Stimulated activated CD4-positive, alpha-beta T cell treated with anti-CD3 and anti-CD28 coated beads, Interleukin-4, amount 100 ng/mL, for 48 hours (primary cell): ENCODE results near the gene SULT6B1.
"Not testable (repeated sequence)": the region's sequence is repeated elsewhere in the genome, so short reads cannot be mapped to it uniquely, and the experiment has no call there.

ENCODE experiments used
- DNase-seq, 2 donors: peaks; one replicate each; pipeline ENCODE4 v3.0.0-alpha.2; 2020; ENCODE audit warnings: low read depth in 2 of 2

The SULT6B1 gene, protein sequence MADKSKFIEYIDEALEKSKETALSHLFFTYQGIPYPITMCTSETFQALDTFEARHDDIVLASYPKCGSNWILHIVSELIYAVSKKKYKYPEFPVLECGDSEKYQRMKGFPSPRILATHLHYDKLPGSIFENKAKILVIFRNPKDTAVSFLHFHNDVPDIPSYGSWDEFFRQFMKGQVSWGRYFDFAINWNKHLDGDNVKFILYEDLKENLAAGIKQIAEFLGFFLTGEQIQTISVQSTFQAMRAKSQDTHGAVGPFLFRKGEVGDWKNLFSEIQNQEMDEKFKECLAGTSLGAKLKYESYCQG

DNA sequence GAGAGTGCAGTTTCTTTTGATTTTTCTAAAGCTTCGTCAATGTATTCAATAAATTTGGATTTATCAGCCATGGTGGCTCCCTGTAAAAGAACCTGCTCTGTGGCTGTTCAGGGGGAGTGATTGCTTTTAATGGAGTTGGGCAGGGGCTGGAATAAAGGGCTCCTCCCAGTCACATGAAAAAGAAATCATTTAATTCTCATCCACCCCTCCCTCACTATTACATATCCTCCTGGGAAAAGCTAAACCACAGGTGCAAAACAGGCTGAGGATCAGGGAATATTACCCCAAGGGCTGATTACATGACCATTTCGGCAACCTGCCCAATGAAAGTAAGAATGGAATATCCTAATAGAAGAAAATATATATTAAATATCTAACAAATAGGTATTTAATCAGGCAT is at the start of gene SULT6B1:
Gene SULT6B1, minus strand, starts transcription at position 101 of the 400 bp plus-strand sequence. Its CDS starts 30 bp downstream, at position 71.
- no peak for DNase-seq

DNA sequence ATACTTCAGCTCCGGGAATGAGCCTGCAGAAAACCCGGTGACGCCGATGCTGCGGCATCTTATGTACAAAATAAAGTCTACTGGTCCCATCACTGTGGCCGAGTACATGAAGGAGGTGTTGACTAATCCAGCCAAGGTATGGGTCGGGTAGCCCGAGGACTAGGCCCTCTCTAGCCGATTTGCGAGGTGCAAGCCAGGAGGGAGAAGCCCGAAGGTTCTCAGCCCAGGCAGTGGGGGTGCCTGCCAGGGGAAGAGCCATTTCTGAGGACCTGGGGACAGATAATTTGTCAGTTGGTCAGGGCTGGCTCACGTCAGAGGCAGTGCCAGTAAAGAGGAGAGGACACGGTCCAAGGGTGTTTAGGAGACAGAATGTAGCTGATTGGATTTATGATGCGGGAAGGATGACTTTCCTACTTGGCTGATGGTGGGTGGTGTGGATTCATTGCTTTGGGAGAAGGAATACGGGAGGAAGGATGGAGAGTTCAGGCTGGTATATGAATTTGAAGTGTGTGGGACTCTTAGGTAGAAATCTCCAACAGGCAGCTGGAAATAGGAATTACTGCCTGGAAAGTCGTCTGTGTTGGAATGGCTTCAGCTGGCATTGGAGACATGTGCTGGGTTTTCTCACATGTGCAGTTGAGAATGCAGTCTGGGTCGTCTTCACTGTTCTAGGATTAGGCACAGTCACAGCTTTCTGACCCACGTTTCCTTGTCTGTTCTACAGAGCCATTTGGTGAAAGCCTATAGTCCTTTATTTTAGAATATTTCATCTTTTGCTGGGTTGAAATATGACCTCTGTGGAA is 43.9 kb upstream of the SULT6B1 start:
- DNase-seq: no peak

DNA sequence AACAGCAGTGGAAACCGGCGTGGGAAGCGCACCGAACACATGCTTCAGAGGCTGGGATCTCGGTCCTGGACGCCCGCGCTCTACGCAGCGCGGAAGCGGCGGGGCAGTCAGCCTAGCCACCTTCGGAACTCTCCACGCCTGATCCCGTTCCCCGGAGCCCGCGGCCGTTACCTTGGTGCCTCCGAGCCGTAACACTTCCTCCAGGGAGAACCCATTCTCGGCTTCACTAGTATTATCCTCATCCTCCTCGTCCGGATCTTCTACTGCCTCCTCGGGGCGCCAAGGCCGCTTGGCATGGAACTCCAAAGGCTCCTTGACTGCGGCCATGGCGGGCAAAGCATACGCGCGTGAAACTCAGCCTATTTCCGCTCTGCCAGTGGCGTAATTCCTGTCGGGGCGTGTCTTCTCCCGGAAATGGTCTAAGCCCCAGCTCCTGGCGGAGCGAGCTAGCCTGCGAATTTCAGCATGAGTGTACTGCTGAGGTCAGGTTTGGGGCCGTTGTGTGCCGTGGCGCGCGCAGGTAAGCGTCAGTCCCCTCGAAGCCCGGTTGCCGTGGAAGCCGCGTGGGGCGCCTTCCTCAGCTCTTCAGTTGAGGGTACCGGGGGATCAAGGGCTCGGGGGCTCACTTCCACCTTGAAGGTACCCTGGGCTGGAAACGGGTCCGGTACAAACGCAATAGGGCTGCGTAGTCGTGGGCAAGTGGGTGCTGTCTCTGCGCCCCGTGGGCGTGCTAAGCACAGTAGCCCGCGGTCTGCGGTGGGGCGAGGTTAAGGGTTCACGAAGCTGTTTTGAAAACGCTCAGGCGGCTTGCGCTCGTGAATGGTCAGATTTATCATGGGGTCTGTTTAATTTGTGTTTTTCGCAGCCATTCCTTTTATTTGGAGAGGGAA is 43.0 kb upstream of the SULT6B1 start, which contains the start of the genes CEBPZ and NDUFAF7:
Gene CEBPZ, minus strand, starts transcription at position 356 of the 890 bp plus-strand sequence. Its CDS starts 29 bp downstream, at position 327.
Gene NDUFAF7, plus strand, starts transcription at position 418 of the 890 bp plus-strand sequence. Its CDS starts 48 bp downstream, at position 466.
- peak; percentile 79 to 90 for DNase-seq

DNA sequence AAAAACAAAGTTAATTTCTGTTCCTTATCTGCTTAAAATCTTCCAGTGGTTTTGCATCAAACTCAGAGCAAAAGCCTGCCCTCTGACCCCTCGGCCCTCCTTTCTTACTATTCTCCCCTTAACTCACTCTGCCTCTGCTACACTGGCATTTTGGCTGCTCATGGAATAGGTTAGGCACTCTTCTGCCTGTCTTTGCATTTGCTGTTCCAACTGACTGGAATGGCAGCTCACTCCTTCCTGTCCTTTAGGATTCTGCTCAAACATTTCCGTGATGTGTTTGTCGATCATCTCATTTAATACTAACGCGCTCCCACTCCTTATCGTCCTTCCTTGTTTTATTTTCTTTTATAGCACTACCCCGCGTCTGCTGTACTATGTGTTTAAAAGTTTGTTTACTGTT is 42.1 kb upstream of the SULT6B1 start:
- DNase-seq: no peak

DNA sequence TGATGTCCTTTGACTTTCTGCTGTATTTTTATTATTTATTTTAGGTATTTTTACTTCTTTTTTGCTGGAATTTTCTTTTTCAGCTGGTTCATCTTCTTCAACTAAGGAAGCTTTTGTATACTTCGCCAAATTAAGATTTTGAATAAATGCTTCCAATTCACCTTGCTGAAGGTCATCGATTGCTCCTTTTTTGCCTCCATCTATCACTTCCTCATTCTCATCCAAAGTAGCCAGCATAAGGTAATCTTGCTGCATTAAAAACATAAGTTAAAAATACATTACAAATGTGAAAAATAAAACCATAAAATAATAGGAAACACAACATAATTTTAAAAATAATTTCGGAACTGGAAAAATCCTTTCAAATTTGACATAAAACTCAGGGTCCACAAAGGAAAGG is 40.3 kb upstream of the SULT6B1 start:
- DNase-seq: no peak

DNA sequence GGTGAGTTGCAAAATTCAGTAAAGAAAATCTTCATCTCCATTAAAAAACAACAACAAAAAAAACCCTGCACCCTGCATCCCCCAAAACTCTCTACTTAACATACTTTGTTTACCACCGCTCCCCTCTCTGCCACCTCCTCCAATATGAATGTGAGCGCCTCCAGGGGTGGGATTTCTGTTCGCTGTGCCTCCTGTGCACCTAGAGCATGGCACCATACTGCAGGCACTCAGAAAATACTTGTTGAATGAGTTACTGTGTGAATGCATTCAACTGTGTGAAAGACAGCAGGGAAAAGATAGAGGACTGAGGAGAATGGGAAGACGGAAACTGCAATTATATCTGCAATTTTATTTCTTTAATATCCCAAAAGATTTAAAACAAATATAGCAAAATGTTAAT is 38.4 kb upstream of the SULT6B1 start:
- no peak for DNase-seq

DNA sequence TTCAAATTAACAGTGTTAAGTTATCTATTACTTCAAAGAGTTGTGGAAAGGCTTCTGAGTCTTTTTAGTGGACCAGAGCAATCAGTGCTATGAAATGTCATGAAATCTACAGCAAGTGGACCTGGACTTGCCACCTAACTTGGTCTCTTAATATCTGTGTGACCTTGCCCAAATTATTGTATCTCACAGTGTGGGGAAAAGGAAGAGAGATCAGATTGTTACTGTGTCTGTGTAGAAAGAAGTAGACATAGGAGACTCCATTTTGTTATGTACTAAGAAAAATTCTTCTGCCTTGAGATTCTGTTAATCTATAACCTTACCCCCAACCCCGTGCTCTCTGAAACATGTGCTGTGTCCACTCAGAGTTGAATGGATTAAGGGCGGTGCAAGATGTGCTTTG is 36.7 kb upstream of the SULT6B1 start:
- not testable (repeated sequence) for DNase-seq

DNA sequence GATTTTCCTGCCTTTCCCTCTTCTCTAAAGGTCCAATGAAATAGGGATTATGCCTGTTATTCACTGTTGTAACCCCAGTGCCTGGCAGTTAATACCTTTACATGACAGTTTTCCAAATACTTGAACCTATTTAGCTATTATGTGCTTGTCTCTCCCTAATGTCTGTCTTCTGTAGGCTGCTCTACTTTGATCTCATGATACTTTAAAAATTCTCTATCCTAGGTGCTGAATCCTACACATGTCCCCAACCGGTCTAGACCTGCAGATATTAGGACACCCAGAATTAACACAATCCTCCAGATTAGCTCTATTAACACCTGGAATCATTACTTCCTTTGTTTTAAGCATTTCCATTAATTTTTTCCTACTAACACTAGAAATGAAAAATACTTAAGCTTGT is 35.6 kb upstream of the SULT6B1 start:
- no peak for DNase-seq

DNA sequence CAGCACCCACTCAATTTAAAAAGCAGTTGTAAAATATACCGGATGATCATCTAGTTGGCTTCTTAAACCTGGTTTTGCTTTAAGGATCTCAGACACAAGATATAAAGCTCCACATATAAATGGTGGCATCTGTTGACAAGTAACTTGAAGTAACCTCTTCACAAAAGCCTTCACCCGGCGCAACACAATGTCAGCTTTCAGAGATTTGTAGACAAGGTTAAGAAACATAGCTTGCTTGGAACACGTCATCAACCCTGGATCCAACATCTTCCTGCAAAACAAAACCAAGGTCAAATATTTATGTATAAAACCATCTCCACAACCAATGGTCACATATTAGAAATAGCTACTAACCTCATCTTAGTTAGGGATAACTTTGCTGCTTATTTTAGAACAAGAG is 34.7 kb upstream of the SULT6B1 start:
- DNase-seq: no peak

DNA sequence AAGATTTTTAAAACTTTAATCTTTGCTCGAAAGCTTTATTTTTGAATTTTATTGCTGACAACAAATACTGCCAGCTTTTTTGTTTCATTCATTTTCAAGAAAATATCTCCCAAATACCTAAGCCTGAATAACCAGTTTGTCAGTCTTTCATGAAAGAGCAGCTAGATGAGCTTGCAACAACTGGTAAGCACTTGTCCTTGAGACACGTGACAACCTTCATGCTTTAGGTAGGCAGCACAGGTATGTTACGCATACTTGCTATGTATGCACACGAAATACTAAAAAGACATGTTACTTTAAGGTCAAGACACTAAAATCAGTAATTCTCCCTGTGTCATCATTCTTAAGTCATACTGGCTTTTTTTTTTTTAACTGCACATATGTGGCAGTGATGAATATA is 30.6 kb upstream of the SULT6B1 start:
- DNase-seq: no peak

DNA sequence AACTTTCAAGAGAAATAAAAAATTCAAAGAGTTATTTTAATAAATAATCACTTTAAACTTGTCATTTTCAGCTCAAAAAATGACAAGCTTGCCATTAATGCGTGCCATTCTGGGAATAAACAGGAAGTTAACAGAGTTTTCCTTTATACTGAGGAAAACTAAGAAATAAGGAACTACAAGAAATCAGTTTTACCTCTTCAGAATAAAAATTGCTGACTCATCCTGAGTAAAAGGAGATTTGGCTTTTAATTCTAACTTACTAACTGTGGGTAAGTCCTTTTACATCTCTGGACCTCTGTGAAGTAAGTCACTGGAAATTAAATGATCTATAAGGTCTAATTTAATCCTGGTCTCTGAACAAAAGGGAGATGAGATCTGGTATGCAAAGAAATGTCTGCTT is 26.8 kb upstream of the SULT6B1 start:
- no peak for DNase-seq

DNA sequence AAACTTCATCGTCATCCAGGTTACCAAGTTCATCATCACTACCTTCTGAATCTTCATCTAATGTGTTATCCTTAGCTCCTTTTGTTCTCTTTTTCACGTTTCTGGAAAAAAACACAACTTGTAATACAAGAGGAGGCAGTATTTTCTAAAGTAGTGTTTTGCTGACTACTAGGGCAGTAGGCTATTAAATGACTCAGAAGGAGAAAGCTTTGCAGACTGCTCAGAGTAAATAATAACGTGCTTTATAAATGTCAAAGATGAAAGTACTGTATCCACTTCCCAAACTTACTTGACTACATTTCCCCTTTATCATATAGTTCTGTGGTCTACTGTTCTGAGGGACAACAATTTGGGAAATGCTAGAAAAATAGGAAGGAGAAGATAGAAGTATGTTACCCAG is 23.5 kb upstream of the SULT6B1 start:
- no peak for DNase-seq

DNA sequence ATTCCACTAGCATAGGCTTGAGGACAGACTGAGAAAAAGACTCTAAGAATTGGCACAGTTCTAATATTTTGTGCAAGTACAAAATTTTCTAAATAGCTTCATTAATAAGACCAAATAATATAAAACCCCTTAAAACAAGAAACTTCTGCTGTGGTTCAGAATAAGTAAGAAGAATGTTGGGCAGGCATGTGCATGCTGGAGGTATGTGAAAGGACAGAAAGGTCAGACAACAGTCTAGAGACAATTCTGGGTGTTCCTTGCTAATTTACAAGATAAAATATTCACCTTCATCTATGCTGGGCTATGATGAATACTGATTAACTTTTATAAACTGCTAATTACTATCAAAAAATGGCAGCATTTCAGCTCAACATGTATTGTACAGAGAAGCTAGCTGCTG is 22.7 kb upstream of the SULT6B1 start:
- DNase-seq: no peak

DNA sequence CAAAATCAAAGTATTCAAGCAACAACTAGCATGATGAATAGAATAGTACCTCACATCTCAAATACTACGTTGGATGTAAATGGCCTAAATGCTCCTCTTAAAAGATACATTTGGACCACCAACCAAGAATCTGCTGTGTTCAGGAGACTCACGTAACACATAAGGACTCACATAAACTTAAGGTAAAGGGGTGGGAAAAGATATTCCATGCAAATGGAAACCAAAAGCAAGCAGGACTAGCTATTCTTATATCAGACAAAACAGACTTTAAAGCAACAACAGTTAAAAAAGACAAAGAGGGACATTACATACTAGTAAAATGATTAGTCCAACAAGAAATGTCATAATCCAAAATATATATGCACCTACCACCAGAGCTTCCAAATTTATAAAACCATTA is 18.3 kb upstream of the SULT6B1 start:
- not testable (repeated sequence) for DNase-seq

DNA sequence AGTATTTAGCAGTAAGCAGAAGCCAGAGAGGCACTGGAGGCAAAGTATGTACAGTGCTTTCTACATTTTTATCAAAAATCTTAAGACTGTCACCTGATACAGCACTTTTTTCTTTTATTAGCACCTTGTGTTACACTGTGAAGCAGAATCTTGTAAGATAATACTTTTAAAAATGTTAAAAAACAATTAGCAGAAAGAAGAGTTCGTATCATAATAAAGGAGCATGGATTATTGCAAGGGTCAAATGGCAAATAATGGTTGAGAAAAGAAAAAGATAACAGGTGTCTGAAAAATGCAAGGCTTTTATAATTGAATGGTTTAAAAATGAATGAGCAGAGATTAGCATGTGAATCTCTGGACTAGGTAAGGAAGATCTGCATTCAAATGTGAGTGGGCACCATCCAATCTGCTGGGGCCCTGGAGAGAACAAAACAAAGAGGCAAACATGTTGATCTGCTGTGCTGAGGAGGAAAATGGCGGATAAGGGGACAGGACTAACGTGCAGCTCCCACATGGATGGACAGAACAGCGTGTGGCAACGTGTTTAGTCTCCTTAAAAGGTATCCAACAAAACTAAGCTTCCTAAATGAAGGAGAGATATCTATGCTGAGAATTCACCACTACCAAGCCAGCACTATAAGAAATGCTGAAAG is 17.3 kb upstream of the SULT6B1 start:
- DNase-seq: no peak

DNA sequence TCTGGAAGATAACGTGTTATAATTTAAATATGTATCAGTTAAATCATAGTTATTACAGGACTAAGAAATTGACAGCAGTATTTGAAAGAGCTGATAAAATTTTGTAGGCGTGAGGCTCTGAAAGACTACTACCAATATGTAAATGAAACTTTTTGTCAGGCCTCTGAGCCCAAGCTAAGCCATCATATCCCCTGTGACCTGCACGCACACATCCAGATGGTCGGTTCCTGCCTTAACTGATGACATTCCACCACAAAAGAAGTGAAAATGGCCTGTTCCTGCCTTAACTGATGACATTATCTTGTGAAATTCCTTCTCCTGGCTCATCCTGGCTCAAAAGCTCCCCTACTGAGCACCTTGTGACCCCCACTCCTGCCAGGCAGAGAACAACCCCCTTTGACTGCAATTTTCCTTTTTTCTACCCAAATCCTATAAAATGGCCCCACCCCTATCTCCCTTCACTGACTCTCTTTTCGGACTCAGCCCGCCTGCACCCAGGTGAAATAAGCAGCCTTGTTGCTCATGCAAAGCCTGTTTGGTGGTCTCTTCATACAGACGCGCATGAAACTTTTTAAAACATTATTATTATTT is 16.7 kb upstream of the SULT6B1 start:
- DNase-seq: not testable (repeated sequence)

DNA sequence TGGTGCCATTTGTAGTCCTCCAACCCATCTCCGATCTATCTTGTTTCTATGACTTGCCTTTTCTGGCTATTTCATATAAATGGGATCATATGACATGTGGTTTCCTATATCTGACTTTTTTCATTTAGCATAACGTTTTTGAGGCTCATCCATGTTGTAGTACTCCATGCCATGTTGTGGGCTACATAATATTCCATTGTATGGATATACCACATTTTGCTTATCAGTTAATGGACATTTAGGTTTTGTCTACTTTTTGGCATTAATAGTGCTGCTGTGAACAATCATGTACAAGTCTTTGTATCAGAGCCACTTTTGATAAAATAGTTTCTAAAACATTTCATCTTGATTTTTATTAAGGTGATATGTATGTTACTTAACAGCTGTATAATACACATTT is 15.2 kb upstream of the SULT6B1 start:
- DNase-seq: no peak

DNA sequence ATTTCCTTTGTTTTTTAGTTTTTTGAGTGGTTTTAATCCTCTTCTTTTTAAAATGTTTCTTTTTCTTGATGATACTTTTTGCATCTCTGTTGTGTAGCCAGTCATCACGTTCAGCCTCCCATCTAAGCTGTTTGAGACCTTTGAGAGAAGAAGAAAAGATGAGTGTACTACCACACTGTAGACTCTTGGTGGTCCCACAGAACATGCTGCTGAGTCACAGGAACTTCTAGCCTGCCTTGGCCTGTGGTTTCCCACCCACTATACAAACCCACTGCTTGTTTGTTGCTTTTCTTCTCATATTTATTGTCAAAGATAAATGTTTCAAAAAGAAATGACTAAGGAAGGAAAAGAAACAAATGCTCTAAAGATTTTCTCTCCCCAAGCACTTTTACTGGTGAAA is 13.3 kb upstream of the SULT6B1 start:
- DNase-seq: no peak

DNA sequence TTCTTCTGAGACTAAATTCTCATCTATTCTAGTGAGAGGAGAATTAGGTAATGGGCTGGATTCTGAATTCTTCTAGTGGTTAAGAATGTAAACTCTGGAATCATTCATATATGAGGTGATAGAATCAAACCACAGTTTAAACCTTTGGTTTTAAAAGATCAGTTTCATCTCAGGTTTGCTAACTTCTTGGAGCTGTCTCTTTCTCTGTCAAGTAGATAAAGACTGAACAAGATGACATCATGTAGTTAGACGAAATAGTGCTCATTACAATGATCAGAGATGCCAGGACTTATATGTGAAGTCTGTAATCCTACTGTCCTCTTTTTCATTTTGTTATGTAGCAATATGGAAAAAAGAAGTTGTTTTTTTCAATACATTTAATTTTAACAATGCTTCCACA is 12.7 kb upstream of the SULT6B1 start:
- DNase-seq: no peak

DNA sequence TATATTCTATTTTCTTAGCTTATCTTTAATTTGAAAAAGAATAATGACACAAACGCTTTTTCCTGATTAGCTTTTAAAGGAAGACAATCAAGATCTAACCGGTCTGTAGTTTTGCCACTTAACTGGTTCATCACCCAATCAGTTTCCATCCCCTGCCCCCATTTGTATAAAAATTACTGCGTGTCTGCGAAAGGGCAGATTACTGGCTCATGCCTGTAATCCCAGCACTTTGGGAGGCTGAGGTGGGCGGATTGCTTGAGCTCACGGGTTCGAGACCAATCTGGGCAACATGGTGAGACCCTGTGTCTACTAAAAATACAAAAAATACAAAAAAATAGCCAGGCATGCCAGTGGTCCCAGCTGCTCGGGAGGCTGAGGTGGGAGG is 10.2 kb upstream of the SULT6B1 start:
- DNase-seq: no peak
